ENCODE data around the gene LRRC4C. TPM values are rescaled to one million over a fixed set of nuclear protein-coding genes. Genes with fewer than 3 reads are reported as not detected.

Gene LRRC4C
- polyA plus RNA-seq, 1 of the 3 experiments (the other 2 are of a cell fraction): 0.16 TPM

- H3K36me3 ChIP-seq (replicated peaks in 1 of 2; ENCODE audit: control insufficient read depth in 1 of 2, insufficient read depth in 2 of 2, low read length in 1 of 2): no peaks in the 10 kb centered on the region
- no peaks in the 10 kb centered on the region for H3K79me2 ChIP-seq (ENCODE audit: insufficient read depth)
- no peaks in the 10 kb centered on the region for H3K4me1 ChIP-seq (ENCODE audit: control insufficient read depth in 1 of 2, insufficient read depth in 2 of 2, low read depth in 1 of 2, low read length in 1 of 2)
- H3K9me2 ChIP-seq: no peaks in the 10 kb centered on the region
- H4K20me1 ChIP-seq (ENCODE audit: insufficient read depth): no peaks in the 10 kb centered on the region
- no peak for TF ChIP-seq CHD2 (IDR thresholded peaks at IDR 0.05; ENCODE audit: low read length, partially characterized antibody)
- no peak for TF ChIP-seq GATA2 (CRISPR knock-in tag; IDR thresholded peaks at IDR 0.05)
- TF ChIP-seq NRF1 (IDR thresholded peaks at IDR 0.05; ENCODE audit: low read depth, low read length): no peak
- no peak for TF ChIP-seq IRF3 (IDR thresholded peaks at IDR 0.05; ENCODE audit: low read depth, low read length)
- TF ChIP-seq, protein P1, sequence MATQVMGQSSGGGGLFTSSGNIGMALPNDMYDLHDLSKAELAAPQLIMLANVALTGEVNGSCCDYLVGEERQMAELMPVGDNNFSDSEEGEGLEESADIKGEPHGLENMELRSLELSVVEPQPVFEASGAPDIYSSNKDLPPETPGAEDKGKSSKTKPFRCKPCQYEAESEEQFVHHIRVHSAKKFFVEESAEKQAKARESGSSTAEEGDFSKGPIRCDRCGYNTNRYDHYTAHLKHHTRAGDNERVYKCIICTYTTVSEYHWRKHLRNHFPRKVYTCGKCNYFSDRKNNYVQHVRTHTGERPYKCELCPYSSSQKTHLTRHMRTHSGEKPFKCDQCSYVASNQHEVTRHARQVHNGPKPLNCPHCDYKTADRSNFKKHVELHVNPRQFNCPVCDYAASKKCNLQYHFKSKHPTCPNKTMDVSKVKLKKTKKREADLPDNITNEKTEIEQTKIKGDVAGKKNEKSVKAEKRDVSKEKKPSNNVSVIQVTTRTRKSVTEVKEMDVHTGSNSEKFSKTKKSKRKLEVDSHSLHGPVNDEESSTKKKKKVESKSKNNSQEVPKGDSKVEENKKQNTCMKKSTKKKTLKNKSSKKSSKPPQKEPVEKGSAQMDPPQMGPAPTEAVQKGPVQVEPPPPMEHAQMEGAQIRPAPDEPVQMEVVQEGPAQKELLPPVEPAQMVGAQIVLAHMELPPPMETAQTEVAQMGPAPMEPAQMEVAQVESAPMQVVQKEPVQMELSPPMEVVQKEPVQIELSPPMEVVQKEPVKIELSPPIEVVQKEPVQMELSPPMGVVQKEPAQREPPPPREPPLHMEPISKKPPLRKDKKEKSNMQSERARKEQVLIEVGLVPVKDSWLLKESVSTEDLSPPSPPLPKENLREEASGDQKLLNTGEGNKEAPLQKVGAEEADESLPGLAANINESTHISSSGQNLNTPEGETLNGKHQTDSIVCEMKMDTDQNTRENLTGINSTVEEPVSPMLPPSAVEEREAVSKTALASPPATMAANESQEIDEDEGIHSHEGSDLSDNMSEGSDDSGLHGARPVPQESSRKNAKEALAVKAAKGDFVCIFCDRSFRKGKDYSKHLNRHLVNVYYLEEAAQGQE (IDR thresholded peaks at IDR 0.05; ENCODE audit: low read depth, low read length): no peak
- TF ChIP-seq RCOR1 (IDR thresholded peaks at IDR 0.05; ENCODE audit: low read length): no peak
- no peak for TF ChIP-seq EP300 (IDR thresholded peaks at IDR 0.05; ENCODE audit: borderline replicate concordance in 1 of 2, low read depth in 1 of 2, low read length in 1 of 2)
- TF ChIP-seq, protein P2, sequence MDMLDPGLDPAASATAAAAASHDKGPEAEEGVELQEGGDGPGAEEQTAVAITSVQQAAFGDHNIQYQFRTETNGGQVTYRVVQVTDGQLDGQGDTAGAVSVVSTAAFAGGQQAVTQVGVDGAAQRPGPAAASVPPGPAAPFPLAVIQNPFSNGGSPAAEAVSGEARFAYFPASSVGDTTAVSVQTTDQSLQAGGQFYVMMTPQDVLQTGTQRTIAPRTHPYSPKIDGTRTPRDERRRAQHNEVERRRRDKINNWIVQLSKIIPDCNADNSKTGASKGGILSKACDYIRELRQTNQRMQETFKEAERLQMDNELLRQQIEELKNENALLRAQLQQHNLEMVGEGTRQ (IDR thresholded peaks at IDR 0.05; ENCODE audit: borderline replicate concordance, low read depth, low read length): no peak
- no peak for TF ChIP-seq NFIC (IDR thresholded peaks at IDR 0.05; ENCODE audit: borderline replicate concordance)
- TF ChIP-seq FOSL2 (IDR thresholded peaks at IDR 0.05; ENCODE audit: borderline replicate concordance, low read depth): no peak
- TF ChIP-seq JUND (IDR thresholded peaks at IDR 0.05): no peak
- TF ChIP-seq RXRA (IDR thresholded peaks at IDR 0.05; ENCODE audit: borderline replicate concordance, low read depth): no peak
- no peak for TF ChIP-seq TCF12 (IDR thresholded peaks at IDR 0.05)
- TF ChIP-seq RFX5 (IDR thresholded peaks at IDR 0.05; ENCODE audit: low read length): no peak
- TF ChIP-seq, protein P3, sequence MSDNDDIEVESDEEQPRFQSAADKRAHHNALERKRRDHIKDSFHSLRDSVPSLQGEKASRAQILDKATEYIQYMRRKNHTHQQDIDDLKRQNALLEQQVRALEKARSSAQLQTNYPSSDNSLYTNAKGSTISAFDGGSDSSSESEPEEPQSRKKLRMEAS (IDR thresholded peaks at IDR 0.05; ENCODE audit: low read depth): no peak
- no peak for TF ChIP-seq SIN3A (IDR thresholded peaks at IDR 0.05; ENCODE audit: borderline replicate concordance, low read depth, low read length)
- no peak for TF ChIP-seq MXI1 (IDR thresholded peaks at IDR 0.05; ENCODE audit: low read depth, low read length)
- no peak for TF ChIP-seq ELF1 (IDR thresholded peaks at IDR 0.05)
- H3K4me3 ChIP-seq (ENCODE audit: low read depth in 2 of 2, low read length in 1 of 2): no peak overlapping the region
- DNase-seq: no peak
- H3K9me3 ChIP-seq: no peaks in the 10 kb centered on the region
- POLR2A ChIA-PET: no interaction called here
- no peak overlapping the region for H2AFZ ChIP-seq (ENCODE audit: low read depth)
- H3K4me2 ChIP-seq: no peak overlapping the region
- H3K27ac ChIP-seq (ENCODE audit: low read depth in 2 of 2, low read length in 1 of 2): no peak overlapping the region
- H3K9ac ChIP-seq: no peak overlapping the region
- H3F3A ChIP-seq (replicated peaks; ENCODE audit: insufficient read depth): peaks cover 6% of the 10 kb centered on the region
- H3K27me3 ChIP-seq (ENCODE audit: insufficient read depth): no peaks in the 10 kb centered on the region
- 25% methylated on average over 3 of the region's 3 CpGs for WGBS (ENCODE audit: low lambda C conversion rate)
- CTCF ChIA-PET: no interaction called here
These were observed 175.1 kb downstream of the LRRC4C start for GRCh38 chr11:41284354-41284753.

All from SK-N-SH (cell line).